HG02759 (cell line): ENCODE results near the gene RNGTT.
"Not testable (repeated sequence)": the region's sequence is repeated elsewhere in the genome, so short reads cannot be mapped to it uniquely, and the experiment has no call there.

Experiments
- ATAC-seq: cut with Tn5 transposase; IDR thresholded peaks from one replicate; pipeline ENCODE4 v1.9.1; 2021; ENCODE audit warnings: mild to moderate bottlenecking, moderate library complexity; ENCODE audit not compliant: unreplicated experiment

RNGTT gene

DNA sequence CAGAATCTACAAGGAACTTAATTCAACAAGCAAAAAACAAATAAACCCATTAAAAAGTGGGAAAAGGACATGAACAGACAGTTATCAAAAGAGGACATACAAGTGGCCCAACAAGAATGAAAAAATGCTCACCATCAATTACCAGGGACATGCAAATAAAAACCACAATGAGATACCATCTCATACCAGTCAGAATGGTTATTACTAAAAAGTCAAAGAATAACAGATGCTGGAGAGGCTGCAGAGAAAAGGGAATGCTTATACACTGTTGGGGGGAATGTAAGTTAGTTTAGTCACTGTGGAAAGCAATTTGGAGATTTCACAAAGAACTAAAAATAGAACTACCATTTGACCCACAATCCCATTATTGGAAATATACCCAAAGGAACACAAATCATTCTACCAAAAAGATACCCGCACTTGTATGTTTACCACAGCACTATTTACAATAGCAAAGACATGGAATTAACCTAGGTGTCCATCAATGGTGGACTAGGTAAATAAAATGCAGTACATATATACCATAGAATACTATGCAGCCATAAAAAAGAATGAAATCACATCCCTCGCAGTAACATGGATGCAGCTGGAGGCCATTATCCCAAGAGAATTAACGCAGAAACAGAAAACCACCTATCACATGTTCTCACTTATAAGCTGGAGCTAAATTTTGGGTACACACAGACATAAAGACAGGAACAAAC is 48.4 kb downstream of the RNGTT start:
- no peak for ATAC-seq

GRCh38 chr6:88914180-88914579 is 49.2 kb downstream of the RNGTT start:
- ATAC-seq = no peak

- no peak for ATAC-seq
Measured at GRCh38 chr6:88913471-88913870, 49.9 kb downstream of the RNGTT start.

DNA sequence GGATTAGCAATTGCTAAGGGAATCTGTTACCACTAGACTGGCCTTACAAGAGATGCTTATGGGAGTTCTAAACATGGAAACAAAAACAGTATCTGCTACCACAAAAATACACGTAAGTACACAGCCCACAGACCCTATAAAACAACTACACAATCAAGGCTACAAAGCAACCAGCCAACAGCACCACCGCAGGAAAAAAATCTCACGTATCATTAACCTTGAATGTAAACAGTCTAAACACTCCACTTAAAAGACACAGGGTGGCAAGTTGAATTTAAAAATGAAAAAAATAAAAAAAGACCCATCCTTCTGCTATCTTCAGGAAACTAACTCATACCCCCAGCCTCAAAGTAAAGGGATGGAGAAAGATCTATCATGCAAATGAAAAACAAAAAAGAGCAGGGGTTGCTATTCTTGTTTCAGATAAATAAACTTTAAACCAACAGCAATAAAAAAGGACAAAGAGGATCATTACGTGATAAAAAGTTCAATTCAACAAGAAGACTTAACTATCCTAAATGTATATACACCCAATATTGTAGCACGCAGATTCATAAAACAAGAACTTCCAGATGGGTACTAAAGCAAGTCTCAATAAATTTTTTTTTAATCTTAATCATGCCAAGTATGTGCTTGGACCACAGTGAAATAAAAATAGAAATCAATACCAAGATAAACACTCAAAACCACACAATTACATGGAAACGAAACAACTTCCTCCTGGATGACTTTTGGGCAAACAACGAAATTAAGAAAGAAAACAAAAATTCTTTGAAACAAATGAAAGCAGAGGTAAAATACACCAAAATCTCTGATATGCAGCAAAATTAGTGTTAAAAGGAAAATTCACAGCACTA is 52.3 kb downstream of the RNGTT start:
- no peak for ATAC-seq

DNA sequence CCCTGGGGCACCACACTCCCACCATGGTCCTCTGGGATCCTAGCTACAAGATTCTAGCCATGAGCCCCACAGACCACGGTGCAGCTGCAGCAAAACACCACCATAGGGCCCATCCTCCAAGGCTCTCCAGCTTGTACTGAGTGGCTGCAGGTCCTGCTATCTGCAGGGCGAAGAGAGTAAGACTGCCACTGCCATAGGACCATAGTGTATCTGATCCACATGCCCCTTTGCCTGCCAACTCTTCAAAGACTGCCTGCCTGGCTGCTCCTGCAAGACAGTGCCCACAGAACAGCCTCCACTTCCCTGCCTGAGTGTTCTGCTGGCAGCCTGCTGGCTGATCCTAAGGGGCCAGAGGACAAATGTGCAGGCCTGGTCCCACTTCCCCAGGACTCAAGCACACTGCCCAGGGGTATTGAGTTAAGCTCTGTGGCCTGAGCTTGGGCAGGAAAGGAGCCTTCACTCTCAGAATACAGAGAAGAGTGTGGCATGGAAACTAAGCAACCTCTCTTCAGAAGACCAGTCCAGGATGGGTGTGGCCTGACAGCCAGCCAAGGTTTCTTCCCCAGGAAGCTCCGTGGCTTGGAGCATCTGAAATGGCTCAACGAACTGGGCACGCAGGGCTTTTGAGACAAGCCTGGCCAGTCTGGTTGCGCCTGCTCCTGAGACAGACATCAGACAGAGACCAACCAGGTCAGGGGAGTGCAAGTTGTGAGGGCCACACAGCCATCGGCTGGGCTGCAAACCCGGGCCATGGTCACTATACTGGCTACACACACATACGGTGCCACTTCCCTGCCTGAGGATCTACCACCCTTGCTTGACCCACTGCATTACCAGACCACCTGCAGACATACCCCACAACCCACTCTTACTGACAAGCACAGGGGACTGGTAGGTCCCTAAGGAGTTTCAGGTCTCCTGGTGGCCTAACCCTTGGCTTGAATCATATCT is 54.5 kb downstream of the RNGTT start:
- ATAC-seq = no peak

- ATAC-seq = not testable (repeated sequence)
Measured at GRCh38 chr6:88907148-88907547, 56.3 kb downstream of the RNGTT start.

GRCh38 chr6:88899569-88900316 is 63.7 kb downstream of the RNGTT start:
- ATAC-seq = no peak

- no peak for ATAC-seq
Measured at GRCh38 chr6:88895911-88896310, 67.5 kb downstream of the RNGTT start.

DNA sequence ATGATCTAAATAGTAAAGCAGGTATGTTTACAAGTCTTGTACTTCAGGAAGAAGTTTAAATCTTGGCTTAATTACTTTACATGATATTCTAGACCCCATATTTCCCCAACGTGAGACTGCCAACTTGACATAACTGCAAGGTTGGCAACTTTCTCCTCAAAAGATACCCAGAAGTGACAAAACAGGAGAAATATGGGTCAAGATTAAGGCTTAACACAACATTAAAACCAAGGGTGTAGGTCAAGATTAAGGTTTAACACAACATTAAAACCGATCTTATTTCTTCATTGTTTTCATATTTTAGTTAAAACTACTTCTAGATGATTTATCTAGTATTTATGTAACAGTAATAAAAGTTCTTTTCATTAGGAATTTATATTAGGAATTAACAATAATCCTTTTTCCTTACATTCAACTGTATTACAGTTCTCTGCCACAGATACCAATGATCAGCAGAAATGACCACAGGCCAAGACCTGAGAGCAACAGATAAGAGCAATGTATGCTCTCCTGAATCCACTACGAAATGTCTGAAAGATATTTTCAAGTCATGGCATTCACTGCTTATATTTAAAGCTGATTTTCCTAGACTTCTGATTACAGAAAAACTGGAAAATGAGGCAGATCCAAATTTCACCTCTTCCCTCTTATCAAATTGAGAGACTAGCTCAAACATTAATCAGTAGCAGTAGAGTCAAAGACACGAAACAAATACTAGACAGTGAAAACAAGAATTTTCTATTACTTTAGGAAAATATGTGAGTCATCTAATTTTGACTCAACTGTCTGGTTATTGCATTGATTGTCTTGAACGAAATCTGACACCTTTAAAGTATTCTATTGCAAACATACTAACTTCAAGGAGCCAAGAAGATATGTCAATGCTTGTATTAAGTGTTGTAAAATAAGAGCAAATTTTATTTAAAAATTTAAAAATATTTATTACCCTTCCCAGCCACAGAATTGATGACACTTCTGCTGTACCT is 72.3 kb downstream of the RNGTT start:
- ATAC-seq = no peak

GRCh38 chr6:88890394-88890793 is 73.0 kb downstream of the RNGTT start:
- ATAC-seq = no peak

DNA sequence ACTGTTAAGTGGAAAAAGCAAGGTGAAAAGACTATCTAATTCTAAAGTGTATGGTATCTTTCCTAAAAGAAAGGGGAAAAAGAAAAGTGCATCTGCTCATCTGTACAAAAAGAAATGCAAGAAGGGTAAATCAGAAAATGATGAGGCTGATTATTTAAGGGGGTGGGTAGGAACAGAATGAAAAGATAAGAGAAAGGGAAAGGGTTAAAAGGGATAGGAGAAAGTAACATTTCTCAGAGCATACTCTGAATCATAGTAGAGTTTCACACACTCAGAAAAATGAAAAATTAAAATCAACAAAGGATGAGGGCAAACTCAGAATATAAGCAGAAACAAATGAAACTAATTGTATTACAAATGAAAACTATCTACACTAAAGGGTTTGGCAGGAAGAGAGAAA is 79.1 kb downstream of the RNGTT start:
- no peak for ATAC-seq

DNA sequence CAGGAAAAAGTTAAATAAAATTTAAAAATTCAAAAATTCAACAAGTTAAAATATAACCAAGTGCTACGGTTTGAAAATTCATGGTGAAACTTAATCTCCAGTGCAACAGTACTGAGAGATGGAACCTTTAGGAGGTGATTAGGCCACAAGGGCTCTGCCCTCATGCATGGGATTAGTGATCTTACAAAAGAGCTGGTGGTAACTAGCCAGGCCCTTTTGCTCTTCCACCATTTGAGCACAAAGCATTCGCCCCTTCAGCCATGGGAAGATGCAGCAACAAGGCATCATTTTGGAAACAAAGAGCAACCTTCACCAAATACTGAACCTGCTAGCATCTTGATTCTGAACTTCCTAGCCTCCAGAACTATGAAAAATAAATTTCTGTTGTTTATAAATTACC is 80.9 kb downstream of the RNGTT start:
- no peak for ATAC-seq

DNA sequence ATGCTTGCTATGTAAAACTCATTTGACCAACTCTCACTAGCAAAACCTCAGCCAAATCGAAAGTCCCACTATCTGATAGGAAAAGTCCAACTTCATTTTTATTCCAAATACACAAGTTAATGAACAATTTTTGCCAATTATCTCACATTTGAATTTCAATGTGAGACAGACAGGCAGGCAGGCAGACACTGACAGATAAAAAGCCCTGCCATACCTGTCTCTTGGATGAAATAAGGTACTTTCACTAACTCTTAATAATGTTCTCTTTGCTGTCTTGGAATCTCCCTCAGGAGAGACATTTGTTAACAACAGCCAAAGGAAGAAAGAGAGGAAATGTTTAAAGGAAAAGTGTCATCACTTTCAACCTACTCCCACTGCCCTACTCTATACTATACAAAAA is 82.0 kb downstream of the RNGTT start:
- no peak for ATAC-seq

DNA sequence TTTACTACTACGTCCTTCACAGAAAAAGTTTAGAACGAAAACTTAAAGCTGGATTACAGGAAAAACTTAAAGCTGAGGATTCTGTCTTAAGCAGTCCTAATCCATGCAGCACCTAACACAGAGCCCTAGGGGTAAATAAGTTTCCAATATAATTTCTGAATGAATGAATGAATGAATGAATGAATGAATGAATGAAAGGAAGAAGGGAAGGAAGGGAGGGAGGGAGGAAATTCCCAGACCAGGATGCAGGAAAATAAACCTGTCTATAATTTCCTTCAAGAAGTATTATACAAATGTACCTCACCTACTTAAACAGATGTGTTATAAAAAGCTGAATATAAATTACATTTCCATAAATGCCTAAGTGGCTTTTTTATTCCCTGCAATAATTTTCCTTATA is 83.4 kb downstream of the RNGTT start:
- ATAC-seq = no peak

DNA sequence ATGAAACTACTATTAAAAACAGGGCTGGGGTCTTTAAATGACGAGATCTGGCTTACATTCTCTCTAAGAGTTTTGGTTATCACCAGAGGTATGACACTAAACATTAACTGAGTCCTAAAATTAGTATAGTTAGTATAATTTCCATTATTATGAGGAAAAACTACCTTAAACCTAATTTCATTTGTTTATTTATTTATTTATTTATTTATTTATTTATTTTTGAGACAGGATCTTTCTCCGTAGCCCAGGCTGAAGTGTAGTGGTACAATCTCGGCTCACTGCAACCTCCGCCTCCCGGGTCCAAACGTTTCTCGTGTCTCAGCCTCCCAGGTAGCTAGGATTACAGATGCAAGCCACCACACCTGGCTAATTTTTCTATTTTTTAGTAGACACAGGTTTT is 85.5 kb downstream of the RNGTT start:
- ATAC-seq = no peak

GRCh38 chr6:88872962-88873361 is 90.5 kb downstream of the RNGTT start:
- no peak for ATAC-seq

GRCh38 chr6:88871498-88871897 is 91.9 kb downstream of the RNGTT start:
- ATAC-seq = no peak

DNA sequence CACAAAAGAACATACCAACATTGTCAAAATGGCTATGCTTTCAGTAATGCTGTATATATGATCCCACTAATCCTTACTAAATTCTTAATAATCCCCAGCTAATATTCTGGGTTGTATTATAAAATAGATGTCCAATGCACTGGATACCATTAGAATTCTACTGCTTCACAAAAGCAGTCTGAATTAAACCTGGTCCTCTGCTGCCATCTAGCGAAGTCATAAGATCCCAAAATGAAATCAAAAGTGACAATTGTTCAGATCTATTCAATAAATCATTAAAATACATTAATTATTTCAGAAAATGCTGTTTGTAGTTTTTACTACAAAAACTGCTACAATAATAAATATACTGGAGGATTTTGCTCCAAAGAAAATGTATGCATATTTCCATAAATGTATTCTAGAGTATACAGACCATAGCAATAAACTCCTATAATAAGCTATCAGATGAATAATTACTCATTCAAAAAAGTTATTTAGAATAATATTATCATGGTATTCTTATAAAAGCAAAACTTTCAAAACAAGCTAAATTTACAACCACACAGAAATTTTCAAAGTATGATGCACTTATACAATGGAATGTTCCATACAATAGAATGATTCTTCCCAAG is 92.6 kb downstream of the RNGTT start:
- ATAC-seq = no peak
